Muscle layer of duodenum (tissue), 2 donors: Measurements from ENCODE around the gene LPAR5.

Source experiments
- H3K27ac ChIP-seq: one replicate; pipeline ENCODE4 v1.7.0; 2013; ENCODE audit warnings: mild to moderate bottlenecking, low read length
- H3K27me3 ChIP-seq: one replicate; pipeline ENCODE4 v1.7.0; 2013; ENCODE audit warnings: low read depth, mild to moderate bottlenecking, control low read depth, low read length
- H3K36me3 ChIP-seq, 2 donors: one replicate each; pipeline ENCODE4 v1.7.0; 2013; ENCODE audit warnings: low read length in 2 of 2, control low read depth in 1 of 2, mild to moderate bottlenecking in 1 of 2; ENCODE audit not compliant: insufficient read depth in 2 of 2, control insufficient read depth in 1 of 2
- H3K4me1 ChIP-seq, 2 donors: one replicate each; pipeline ENCODE4 v1.7.0; 2013; ENCODE audit warnings: low read length in 2 of 2, mild to moderate bottlenecking in 2 of 2, control low read depth in 1 of 2, moderate library complexity in 1 of 2; ENCODE audit not compliant: insufficient read depth in 2 of 2, control insufficient read depth in 1 of 2
- H3K4me3 ChIP-seq, 2 donors: one replicate each; pipeline ENCODE4 v1.7.0; 2013; ENCODE audit warnings: low read length in 2 of 2, low read depth in 1 of 2, mild to moderate bottlenecking in 1 of 2
- H3K9me3 ChIP-seq, 2 donors: one replicate each; pipeline ENCODE4 v1.7.0; 2013; ENCODE audit warnings: low read length in 2 of 2, control low read depth in 1 of 2, mild to moderate bottlenecking in 1 of 2; ENCODE audit not compliant: control insufficient read depth in 1 of 2
- donor health status: healthy.

LPAR5 gene

GRCh38 chr12:6573001-6573400, 62.8 kb downstream of the LPAR5 start:
- no peak overlapping the region for H3K27ac ChIP-seq
- peaks cover 58 to 81% of the 10 kb centered on the region in 2 donors for H3K36me3 ChIP-seq
- no peaks in the 10 kb centered on the region for H3K27me3 ChIP-seq
- H3K9me3 ChIP-seq: no peaks in the 10 kb centered on the region
- H3K4me3 ChIP-seq: no peak overlapping the region
- H3K4me1 ChIP-seq: no peaks in the 10 kb centered on the region

- Histone ChIP-seq H3K36me3 (peaks cover 50 to 64% of the 10 kb centered on the region in 2 donors), H3K9me3 (no peaks in the 10 kb centered on the region), H3K27me3 (no peaks in the 10 kb centered on the region), H3K4me3 (no peak overlapping the region), H3K4me1 (peaks cover 6 to 7% of the 10 kb centered on the region in 2 donors), H3K27ac (no peak overlapping the region)
These were observed 65.4 kb downstream of the LPAR5 start for GRCh38 chr12:6570264-6570887.

- H3K27me3 ChIP-seq: no peaks in the 10 kb centered on the region
- H3K4me1 ChIP-seq: peaks cover 6 to 7% of the 10 kb centered on the region in 2 donors
- peaks cover 46 to 60% of the 10 kb centered on the region in 2 donors for H3K36me3 ChIP-seq
- no peaks in the 10 kb centered on the region for H3K9me3 ChIP-seq
- no peak overlapping the region for H3K4me3 ChIP-seq
- no peak overlapping the region for H3K27ac ChIP-seq
These were observed 66.0 kb downstream of the LPAR5 start for GRCh38 chr12:6569786-6570185.

- Histone ChIP-seq H3K27me3 (no peaks in the 10 kb centered on the region), H3K4me1 (peaks cover 6 to 7% of the 10 kb centered on the region in 2 donors), H3K9me3 (no peaks in the 10 kb centered on the region), H3K27ac (no peak overlapping the region), H3K4me3 (no peak overlapping the region), H3K36me3 (peaks cover 42 to 59% of the 10 kb centered on the region in 2 donors)
These were observed 66.4 kb downstream of the LPAR5 start for GRCh38 chr12:6569312-6569711.
